Kidney epithelial cell (primary cell): ENCODE measurements around the gene NAA10. TPM values are rescaled to one million over a fixed set of nuclear protein-coding genes. Genes with fewer than 3 reads are reported as not detected.
A peak's percentile ranks its signal among the peaks of the same experiment; 100 is the strongest.

ENCODE experiments used
- DNase-seq: peaks from one replicate; pipeline ENCODE4 v3.0.0-alpha.2; 2010; ENCODE audit warnings: low read depth
- H3K27me3 ChIP-seq: 2 replicates; pipeline ENCODE4 v1.6.0; 2011; ENCODE audit warnings: low read length; ENCODE audit not compliant: control insufficient read depth, insufficient read depth
- H3K36me3 ChIP-seq: 2 replicates; pipeline ENCODE4 v1.5.1; 2011; ENCODE audit warnings: low read length; ENCODE audit not compliant: control insufficient read depth, insufficient read depth
- H3K4me3 ChIP-seq: 2 replicates; pipeline ENCODE4 v1.5.1; 2011; ENCODE audit warnings: low read depth, mild to moderate bottlenecking, control low read depth, low read length
- CTCF ChIP-seq: IDR thresholded peaks from 2 replicates; pipeline ENCODE4 v1.5.1; 2011; ENCODE audit warnings: mild to moderate bottlenecking, moderate library complexity, low read length, control low read depth, inconsistent platforms; ENCODE audit not compliant: insufficient read depth, poor library complexity, severe bottlenecking
- total RNA-seq: library from RNA; depleted of rRNA; stranded (reverse); fragments of >200 nt; gene quantifications from 2 replicates; pipeline ENCODE4 v1.2.3, GENCODE V29; 2015

Gene NAA10
- total RNA-seq, 1 donor from 2014 or later = 139 TPM

GRCh38 chrX:153922932-153923857 is 11.6 kb downstream of the NAA10 start:
- H3K36me3 ChIP-seq = no peaks in the 10 kb centered on the region
- no peak overlapping the region for H3K4me3 ChIP-seq
- DNase-seq = no peak
- no peaks in the 10 kb centered on the region for H3K27me3 ChIP-seq
- TF ChIP-seq CTCF = peak; percentile 58

GRCh38 chrX:153921511-153922446 is 13.1 kb downstream of the NAA10 start:
- H3K4me3 ChIP-seq = no peak overlapping the region

GRCh38 chrX:153921070-153921469 is 13.8 kb downstream of the NAA10 start:
- Histone ChIP-seq H3K36me3 (no peaks in the 10 kb centered on the region), H3K4me3 (no peak overlapping the region), H3K27me3 (no peaks in the 10 kb centered on the region)
- TF ChIP-seq CTCF = no peak
- DNase-seq = no peak

More at GRCh38 chrX:153921511-153922446, 13.1 kb downstream of the NAA10 start:
- Histone ChIP-seq H3K36me3 (no peaks in the 10 kb centered on the region), H3K27me3 (no peaks in the 10 kb centered on the region)
- TF ChIP-seq CTCF = no peak
- no peak for DNase-seq

GRCh38 chrX:153920546-153920945 is 14.3 kb downstream of the NAA10 start:
- Histone ChIP-seq H3K27me3 (no peaks in the 10 kb centered on the region), H3K4me3 (no peak overlapping the region), H3K36me3 (no peaks in the 10 kb centered on the region)
- no peak for DNase-seq
- TF ChIP-seq CTCF = no peak

- Histone ChIP-seq H3K36me3 (no peaks in the 10 kb centered on the region), H3K4me3 (no peak overlapping the region), H3K27me3 (no peaks in the 10 kb centered on the region)
- no peak for TF ChIP-seq CTCF
- DNase-seq = no peak
Observed at GRCh38 chrX:153919281-153919680, 15.6 kb downstream of the NAA10 start.
